A172 (cell line): ENCODE measurements around the gene RPS6KL1. TPM values are rescaled to one million over a fixed set of nuclear protein-coding genes. Genes with fewer than 3 reads are reported as not detected.
"Not testable (repeated sequence)": the region's sequence is repeated elsewhere in the genome, so short reads cannot be mapped to it uniquely, and the experiment has no call there.

Experiments
- DNase-seq: peaks from one replicate; pipeline ENCODE4 v3.0.0-alpha.2; 2015; ENCODE audit warnings: low spot score
- total RNA-seq: library from RNA; depleted of rRNA; stranded (reverse); fragments of >200 nt; shearing (Covaris generic); gene quantifications from 2 replicates; pipeline ENCODE4 v1.2.3, GENCODE V29; 2014

Gene RPS6KL1
- total RNA-seq, 1 experiment from 2014 or later = not detected

GRCh38 chr14:74937171-74937570 lies 14.1 kb upstream of the RPS6KL1 start:
- DNase-seq = no peak

GRCh38 chr14:74936731-74937130 lies 13.7 kb upstream of the RPS6KL1 start:
- DNase-seq = no peak

GRCh38 chr14:74936151-74936550 lies 13.1 kb upstream of the RPS6KL1 start:
- DNase-seq = no peak

- DNase-seq = no peak
These were observed 12.3 kb upstream of the RPS6KL1 start for GRCh38 chr14:74935360-74935680.

- DNase-seq = no peak
These were observed 11.7 kb upstream of the RPS6KL1 start for GRCh38 chr14:74934476-74935359.

- DNase-seq = no peak
These were observed 11.0 kb upstream of the RPS6KL1 start for GRCh38 chr14:74934041-74934440.

- not testable (repeated sequence) for DNase-seq
These were observed 9.9 kb upstream of the RPS6KL1 start for GRCh38 chr14:74932936-74933335.

- DNase-seq = no peak
These were observed 9.4 kb upstream of the RPS6KL1 start for GRCh38 chr14:74932401-74932901.

- DNase-seq = not testable (repeated sequence)
These were observed 8.7 kb upstream of the RPS6KL1 start for GRCh38 chr14:74931744-74932143.

GRCh38 chr14:74929242-74929641 lies 6.2 kb upstream of the RPS6KL1 start:
- no peak for DNase-seq

- DNase-seq = no peak
These were observed 4.2 kb upstream of the RPS6KL1 start for GRCh38 chr14:74927225-74927624.

- DNase-seq = no peak
These were observed 1.0 kb upstream of the RPS6KL1 start for GRCh38 chr14:74924061-74924460.

- no peak for DNase-seq
These were observed 891 bp downstream of the RPS6KL1 start for GRCh38 chr14:74921987-74922751.

GRCh38 chr14:74921053-74921620 lies 1.9 kb downstream of the RPS6KL1 start:
- DNase-seq = no peak

GRCh38 chr14:74920281-74920680 lies 2.8 kb downstream of the RPS6KL1 start:
- no peak for DNase-seq

- no peak for DNase-seq
These were observed 3.5 kb downstream of the RPS6KL1 start for GRCh38 chr14:74919421-74920165.

GRCh38 chr14:74918380-74918779 lies 4.7 kb downstream of the RPS6KL1 start:
- DNase-seq = no peak

- peak; percentile 3 for DNase-seq
These were observed 5.4 kb downstream of the RPS6KL1 start for GRCh38 chr14:74917646-74918081.

GRCh38 chr14:74917178-74917543 lies 5.9 kb downstream of the RPS6KL1 start:
- no peak for DNase-seq

GRCh38 chr14:74915826-74916225 lies 7.2 kb downstream of the RPS6KL1 start:
- no peak for DNase-seq

- no peak for DNase-seq
These were observed 7.6 kb downstream of the RPS6KL1 start for GRCh38 chr14:74915426-74915825.
